HCT116 (cell line): Measurements from ENCODE around the gene GMPR2. TPM values are rescaled to one million over a fixed set of nuclear protein-coding genes. Genes with fewer than 3 reads are reported as not detected.

Source experiments
- ATAC-seq: fragments of 200-7000 bp; cut with Tn5 transposase; 2 replicates; pipeline ENCODE4 v1.9.1; 2020; ENCODE audit warnings: mild to moderate bottlenecking, moderate library complexity
- BruUV-seq: library from RNA; stranded (reverse); fragments of 400-500 nt; replicated peaks from 2 replicates; lab custom pipeline; 2021; lab: Mats Ljungman, UMichigan
- CTCF ChIA-PET: fragments of 300-600 bp; sonication (Branson Sonifier 250); formaldehyde crosslinking; loops from one replicate; lab custom pipeline; 2021; ENCODE audit warnings: antibody characterized with exemption; lab: Charles Lee
- POLR2A ChIA-PET: fragments of 300-600, 350-600 bp; sonication (Branson Sonifier 250); formaldehyde crosslinking; loops from one replicate; lab custom pipeline; 2021; ENCODE audit warnings: antibody characterized with exemption; lab: Charles Lee
- RAD21 ChIA-PET, 2 experiments: fragments of 300-600 bp; sonication (Branson Sonifier 250); formaldehyde crosslinking; loops; one replicate each; lab custom pipeline; 2023; ENCODE audit warnings: low total read pairs in 2 of 2; ENCODE audit not compliant: uncharacterized antibody in 2 of 2, unreplicated experiment in 2 of 2, low non-redundant PET in 1 of 2; lab: Charles Lee
- DNase-seq: peaks from one replicate; pipeline ENCODE4 v3.0.0-alpha.2; 2010; ENCODE audit warnings: low read depth, low spot score
- H2AFZ ChIP-seq: fragments of 200-600 bp; shearing (Covaris generic), sonication (generic); 2 replicates; pipeline ENCODE4 v1.6.1; 2017; ENCODE audit warnings: low read depth, mixed run types, mixed read lengths, antibody characterized with exemption, low read length; ENCODE audit not compliant: poor library complexity, severe bottlenecking
- H3K27ac ChIP-seq: 2 replicates; pipeline ENCODE4 v1.5.1; 2012; ENCODE audit warnings: low read depth, low read length
- H3K27me3 ChIP-seq: fragments of 200-600 bp; sonication (generic); 2 replicates; pipeline ENCODE4 v1.6.1; 2016; ENCODE audit warnings: mixed run types, low read length, mixed read lengths; ENCODE audit not compliant: insufficient read depth
- H3K36me3 ChIP-seq, 2 experiments: fragments of 200-500 bp in 1 of 2; fragments of 200-600 bp in 1 of 2; sonication (Bioruptor generic) in 1 of 2; sonication (generic) in 1 of 2; 2 replicates each; pipeline versions ENCODE4 v1.5.1 to v1.6.1; 2014 to 2016; ENCODE audit warnings: low read length in 2 of 2, inconsistent platforms in 1 of 2, mixed read lengths in 1 of 2, mixed run types in 1 of 2; ENCODE audit not compliant: insufficient read depth in 2 of 2, control insufficient read depth in 1 of 2
- H3K4me1 ChIP-seq, 2 experiments: fragments of 200-600 bp in 1 of 2; sonication (generic) in 1 of 2; 2 replicates each; pipeline versions ENCODE4 v1.5.1 to v1.6.1; 2012 to 2017; ENCODE audit warnings: low read length in 2 of 2, inconsistent platforms in 1 of 2, mild to moderate bottlenecking in 1 of 2, mixed read lengths in 1 of 2, mixed run types in 1 of 2, moderate library complexity in 1 of 2; ENCODE audit not compliant: insufficient read depth in 2 of 2, control insufficient read depth in 1 of 2
- H3K4me2 ChIP-seq: fragments of 200-600 bp; sonication (generic); 2 replicates; pipeline ENCODE4 v1.6.1; 2017; ENCODE audit warnings: mixed run types, low read length, mixed read lengths
- H3K4me3 ChIP-seq, 2 experiments: fragments of 200-600 bp in 1 of 2; sonication (generic) in 1 of 2; replicated peaks in 1 of 2; 2 replicates each; pipeline ENCODE4 v1.5.1; 2011 to 2016; ENCODE audit warnings: low read length in 2 of 2, control low read depth in 1 of 2, low read depth in 1 of 2, mild to moderate bottlenecking in 1 of 2, mixed read lengths in 1 of 2, mixed run types in 1 of 2
- H3K79me2 ChIP-seq: fragments of 200-600 bp; sonication (generic); 2 replicates; pipeline ENCODE4 v1.6.1; 2017; ENCODE audit warnings: mild to moderate bottlenecking, mixed run types, low read length, moderate library complexity, mixed read lengths; ENCODE audit not compliant: insufficient read depth
- H3K9ac ChIP-seq: fragments of 200-600 bp; sonication (generic); 2 replicates; pipeline ENCODE4 v1.6.1; 2016; ENCODE audit warnings: low read length, mixed read lengths
- H3K9me2 ChIP-seq: fragments of 200-600 bp; sonication (generic), shearing (Covaris generic); 2 replicates; pipeline ENCODE4 v1.6.1; 2017; ENCODE audit warnings: mixed run types, mild to moderate bottlenecking, moderate library complexity; ENCODE audit not compliant: insufficient read depth
- H3K9me3 ChIP-seq, 2 experiments: fragments of 200-500 bp in 1 of 2; fragments of 200-600 bp in 1 of 2; sonication (Bioruptor generic) in 1 of 2; sonication (generic) in 1 of 2; 2 replicates each; pipeline ENCODE4 v1.6.1; 2014 to 2017; ENCODE audit warnings: low read length in 2 of 2, mixed read lengths in 2 of 2, inconsistent platforms in 1 of 2, low read depth in 1 of 2, mild to moderate bottlenecking in 1 of 2, mixed run types in 1 of 2, moderate library complexity in 1 of 2; ENCODE audit not compliant: control insufficient read depth in 1 of 2, insufficient read depth in 1 of 2
- H4K20me1 ChIP-seq: fragments of 200-600 bp; sonication (generic), shearing (Covaris generic); 2 replicates; pipeline ENCODE4 v1.6.1; 2017; ENCODE audit warnings: mixed run types, mild to moderate bottlenecking, moderate library complexity; ENCODE audit not compliant: insufficient read depth
- ELF1 ChIP-seq: IDR thresholded peaks from 2 replicates; pipeline ENCODE4 v1.6.1; 2012; ENCODE audit warnings: low read depth, borderline replicate concordance
- FOSL1 ChIP-seq: IDR thresholded peaks from 2 replicates; pipeline ENCODE4 v1.6.1; 2012; ENCODE audit warnings: low read depth
- JUND ChIP-seq: IDR thresholded peaks from 2 replicates; pipeline ENCODE4 v1.6.1; 2012
- POLR2AphosphoS5 ChIP-seq: IDR thresholded peaks from 2 replicates; pipeline ENCODE4 v1.6.1; 2011; ENCODE audit warnings: mild to moderate bottlenecking, low read depth, low read length, moderate library complexity
- SIN3A ChIP-seq: IDR thresholded peaks from 2 replicates; pipeline ENCODE4 v1.6.1; 2012; ENCODE audit warnings: low read depth
- SP1 ChIP-seq: IDR thresholded peaks from 2 replicates; pipeline ENCODE4 v1.6.1; 2012; ENCODE audit warnings: low read depth
- ZFX ChIP-seq: fragments of 450-650 bp; IDR thresholded peaks from 2 replicates; pipeline ENCODE4 v1.6.1; 2017
- intact Hi-C: fragments of 100-400 bp; cut with micrococcal nuclease; formaldehyde crosslinking; loops from 2 replicates; pipeline ENCODE4 v1.10.0; 2022
- total RNA-seq: library from RNA; stranded (reverse); gene quantifications from one replicate; pipeline ENCODE4 v1.2.1, GENCODE V29; 2021; ENCODE audit not compliant: unreplicated experiment
- TF ChIP-seq, protein P1 (sequence below): IDR thresholded peaks from 2 replicates; pipeline ENCODE4 v1.6.1; 2012
- TF ChIP-seq, protein P2 (sequence below): IDR thresholded peaks from 2 replicates; pipeline ENCODE4 v1.6.1; 2012

The GMPR2 gene
- total RNA-seq, 1 experiment from 2014 or later, result 66.9 TPM

GRCh38 chr14:24195186-24196070, 37.3 kb upstream of the GMPR2 start, which contains the start of gene TM9SF1:
TM9SF1 (minus strand) TSS chr14:24195441; CDS start chr14:24195019, 422 bp downstream.
- intact Hi-C loops, result no loop called here
- peak; percentile 91 for ATAC-seq
- ChIA-PET CTCF (interaction anchor here (0.9 kb wide), 1 partner anchor 102 kb away, joined by 4 read pairs; no protein-coding TSS in a partner anchor), RAD21 (no interaction called here), POLR2A (interaction anchor here (0.9 to 1.9 kb wide), 5 partner anchors 11 to 55 kb away, joined by 3 to 8 read pairs (median 4); partner anchors contain the start of genes CHMP4A, IRF9 and TINF2)
- Histone ChIP-seq H3K27ac (peak within 1 kb of the TSS; percentile 96), H3K27me3 (no peaks in the 10 kb centered on the region), H4K20me1 (no peaks in the 10 kb centered on the region), H3K79me2 (peaks cover 33% of the 10 kb centered on the region), H3K9me3 (no peaks in the 10 kb centered on the region), H3K36me3 (peaks cover 12% of the 10 kb centered on the region in 2 experiments; a peak in 3 of 4 replicates), H2AFZ (peak within 1 kb of the TSS; percentile 41), H3K4me1 (peaks cover 14 to 26% of the 10 kb centered on the region in 2 experiments), H3K4me2 (peak within 1 kb of the TSS; percentile 84), H3K9me2 (no peaks in the 10 kb centered on the region), H3K9ac (peak within 1 kb of the TSS; percentile 91), H3K4me3 (peak within 1 kb of the TSS; percentile 85 to 88)
- DNase-seq, result peak; percentile 57
- BruUV-seq, result no TSS peak
- peak; percentile 15; the same call in 1 of the 2 replicates for TF ChIP-seq FOSL1
- TF ChIP-seq, protein P1, sequence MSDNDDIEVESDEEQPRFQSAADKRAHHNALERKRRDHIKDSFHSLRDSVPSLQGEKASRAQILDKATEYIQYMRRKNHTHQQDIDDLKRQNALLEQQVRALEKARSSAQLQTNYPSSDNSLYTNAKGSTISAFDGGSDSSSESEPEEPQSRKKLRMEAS, result peak; percentile 94
- peak; percentile 99 for TF ChIP-seq ELF1
- TF ChIP-seq POLR2AphosphoS5, result peak; percentile 78
- no peak; the same call in 1 of the 2 replicates for TF ChIP-seq SP1
- TF ChIP-seq, protein P2, sequence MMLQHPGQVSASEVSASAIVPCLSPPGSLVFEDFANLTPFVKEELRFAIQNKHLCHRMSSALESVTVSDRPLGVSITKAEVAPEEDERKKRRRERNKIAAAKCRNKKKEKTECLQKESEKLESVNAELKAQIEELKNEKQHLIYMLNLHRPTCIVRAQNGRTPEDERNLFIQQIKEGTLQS, result no peak
- peak; percentile 94 for TF ChIP-seq ZFX
- TF ChIP-seq SIN3A, result peak; percentile 76
- 0 out of 2 replicates have a peak, but pooled peaks have one; percentile 24 for TF ChIP-seq JUND
- TF ChIP-seq, all 23 proteins: peak for 7
